BJ (cell line): ENCODE measurements around the gene PHAF1. TPM values are rescaled to one million over a fixed set of nuclear protein-coding genes. Genes with fewer than 3 reads are reported as not detected.

Experiments used
- CTCF ChIA-PET: fragments of 350-600 bp; formaldehyde crosslinking; extraction: SDS; loops from one replicate; lab custom pipeline; 2021; ENCODE audit warnings: antibody characterized with exemption, inconsistent platforms; lab: Yijun Ruan, JAX
- POLR2A ChIA-PET: fragments of 300-600 bp; sonication (Branson Sonifier 250); formaldehyde crosslinking; extraction: SDS; loops from one replicate; lab custom pipeline; 2021; ENCODE audit warnings: antibody characterized with exemption; lab: Charles Lee
- DNase-seq: peaks from one replicate; pipeline ENCODE4 v3.0.0-alpha.2; 2011; ENCODE audit warnings: low read depth
- H3K27me3 ChIP-seq: 2 replicates; pipeline ENCODE4 v1.6.0; 2011; ENCODE audit warnings: low read length; ENCODE audit not compliant: control insufficient read depth, insufficient read depth
- H3K36me3 ChIP-seq: 2 replicates; pipeline ENCODE4 v1.5.1; 2011; ENCODE audit warnings: low read length; ENCODE audit not compliant: control insufficient read depth, insufficient read depth
- H3K4me3 ChIP-seq: 2 replicates; pipeline ENCODE4 v1.5.1; 2011; ENCODE audit warnings: low read depth, mild to moderate bottlenecking, control low read depth, low read length
- CTCF ChIP-seq: IDR thresholded peaks from 2 replicates; pipeline ENCODE4 v1.5.1; 2011; ENCODE audit warnings: low read depth, mild to moderate bottlenecking, control low read depth, inconsistent platforms, low read length, moderate library complexity; ENCODE audit not compliant: insufficient read depth
- polyA plus RNA-seq: library from polyadenylated mRNA; depleted of rRNA; stranded (reverse); fragments of >200 nt; gene quantifications from 2 replicates; pipeline ENCODE4 v1.2.3, GENCODE V29; 2011

Gene PHAF1
- polyA plus RNA-seq, 1 experiment, result 27.7 TPM

DNA sequence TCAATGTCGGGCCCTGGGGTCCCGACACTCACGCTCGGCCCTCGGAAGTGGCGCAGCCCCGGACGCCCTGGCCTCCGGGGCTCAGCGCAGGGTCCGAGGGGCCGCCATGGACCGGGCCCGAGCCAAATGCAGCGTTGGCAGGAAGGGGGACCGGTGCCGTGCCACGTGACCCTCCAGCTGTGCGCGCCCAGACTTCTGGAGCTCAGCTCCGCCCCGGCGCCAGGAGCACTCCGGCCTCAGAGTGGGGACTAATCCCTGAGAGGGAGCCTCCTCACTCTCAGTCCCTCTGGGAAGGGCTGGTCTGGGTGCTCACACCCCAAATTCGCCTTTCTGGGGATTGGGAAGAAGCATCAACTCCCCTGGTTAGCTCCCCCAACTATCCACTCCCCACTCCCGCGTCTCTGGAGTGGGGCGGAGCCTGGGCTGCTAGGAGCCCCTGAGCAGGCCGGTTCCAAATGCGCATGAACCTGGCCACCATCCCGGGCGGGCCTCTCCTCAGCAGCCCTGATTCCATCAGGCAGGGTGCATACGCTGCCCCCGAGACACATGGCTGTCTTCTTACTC is 41.2 kb downstream of the PHAF1 start, which contains the start of gene B3GNT9:
TSS of gene B3GNT9 (minus strand) at position 166 of the 564 bp plus-strand sequence. CDS start 513 bp downstream, outside the sequence.
- peaks cover 16% of the 10 kb centered on the region for H3K36me3 ChIP-seq
- H3K27me3 ChIP-seq, result no peaks in the 10 kb centered on the region
- no peak for TF ChIP-seq CTCF
- H3K4me3 ChIP-seq, result peak within 1 kb of the TSS; percentile 83
- POLR2A ChIA-PET, result no interaction called here
- no peak for DNase-seq
- CTCF ChIA-PET, result interaction anchor here (0.5 to 2.7 kb wide), 13 partner anchors 9 to 805 kb away, joined by 3 to 16 read pairs (median 4); partner anchors contain the start of genes CES3, FBXL8, NOL3 and TRADD

DNA sequence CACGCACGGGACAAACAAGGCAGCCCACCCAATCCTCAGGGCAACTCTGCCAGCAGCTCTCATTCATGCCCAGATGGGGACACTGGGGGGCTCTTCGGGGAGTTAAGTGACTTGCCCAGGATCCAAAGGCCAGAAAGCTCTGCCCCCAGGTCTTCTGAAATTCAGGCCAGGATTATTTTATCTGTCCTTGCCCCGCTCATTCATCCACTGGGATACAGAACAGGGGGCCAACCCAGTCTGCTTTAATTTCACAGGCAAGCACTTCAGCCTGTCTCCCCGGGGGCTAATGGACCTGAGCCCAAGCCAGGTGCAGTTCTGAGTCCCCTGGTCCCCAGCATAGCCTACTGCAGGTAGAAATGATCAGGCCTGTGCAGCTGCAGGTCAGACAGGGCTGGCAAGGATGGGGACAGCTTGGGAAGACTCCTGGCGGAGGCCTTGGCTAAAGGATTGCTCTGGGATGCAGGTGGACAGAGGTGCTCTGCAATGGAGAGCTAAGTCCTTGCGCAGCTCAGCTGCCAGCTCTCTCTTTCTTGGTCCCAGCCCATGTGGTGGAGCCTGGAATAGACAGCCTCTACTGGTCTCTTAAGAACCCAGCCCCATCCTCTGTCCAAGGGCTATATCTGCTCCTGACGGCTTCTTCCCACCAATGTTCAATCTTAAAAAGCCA is 41.8 kb downstream of the PHAF1 start:
- ChIA-PET CTCF (interaction anchor here (0.8 to 2.7 kb wide), 12 partner anchors 9 to 257 kb away, joined by 3 to 16 read pairs (median 4); partner anchors contain the start of genes CES3, FBXL8, NOL3 and TRADD), POLR2A (no interaction called here)

DNA sequence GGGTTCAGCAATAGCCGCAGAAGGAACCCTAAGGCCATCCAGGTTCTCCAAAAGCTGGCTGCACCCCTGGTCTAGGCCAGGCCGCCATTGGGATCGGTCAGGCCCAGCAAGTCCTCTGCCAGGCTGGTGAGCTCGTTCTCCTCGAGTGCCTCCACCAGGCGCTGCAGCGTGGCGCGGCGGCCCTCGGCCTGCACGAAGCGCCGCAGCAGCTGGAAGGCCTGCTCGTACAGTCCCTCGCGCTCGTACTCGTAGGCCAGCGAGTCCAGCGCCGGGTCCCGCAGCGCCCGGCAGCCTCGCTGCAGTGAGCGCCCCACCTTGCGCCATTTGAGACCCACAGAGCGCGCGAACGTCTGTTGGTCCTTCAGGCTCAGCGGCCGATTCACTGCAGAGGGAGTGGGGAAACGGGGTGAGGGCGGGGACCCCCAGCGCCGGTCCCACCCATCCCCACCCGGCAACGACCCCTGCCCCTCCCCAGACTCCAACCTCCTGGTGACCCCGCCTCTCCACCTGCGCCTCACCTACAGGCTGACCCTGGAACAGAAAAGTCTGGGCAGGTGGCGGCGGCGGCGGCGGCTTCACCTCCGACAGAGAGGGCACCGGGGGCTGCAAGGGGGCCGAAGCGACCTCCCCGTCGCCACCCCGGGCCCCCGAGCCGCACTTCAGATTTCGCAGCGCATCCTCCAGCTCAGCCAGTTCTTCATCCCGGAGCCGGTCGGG is 45.0 kb downstream of the PHAF1 start:
- CTCF ChIA-PET, result interaction anchor here (0.7 to 5.7 kb wide), 56 partner anchors 9 to 295 kb away, joined by 3 to 118 read pairs (median 6); partner anchors contain the start of genes CES3, ELMO3, EXOC3L1 and HSF4
- Histone ChIP-seq H3K27me3 (no peaks in the 10 kb centered on the region), H3K4me3 (no peak overlapping the region), H3K36me3 (peaks cover 2% of the 10 kb centered on the region; the same call in 1 of the 2 replicates)
- POLR2A ChIA-PET, result no interaction called here
- TF ChIP-seq CTCF, result no peak
- DNase-seq, result no peak

More for the DNA sequence above, 41.8 kb downstream of the PHAF1 start:
- DNase-seq, result no peak
- Histone ChIP-seq H3K4me3 (peak overlapping the region; percentile 83; the same call in 1 of the 2 replicates), H3K27me3 (no peaks in the 10 kb centered on the region), H3K36me3 (peaks cover 13% of the 10 kb centered on the region)
- TF ChIP-seq CTCF, result no peak

GRCh38 chr16:67155295-67156142 is 45.8 kb downstream of the PHAF1 start:
- TF ChIP-seq CTCF, result peak; percentile 64
- POLR2A ChIA-PET, result interaction anchor here (0.6 kb wide), 1 partner anchor 97 kb away, joined by 3 read pairs; no protein-coding TSS in a partner anchor
- 0 out of 2 replicates have a peak, but pooled peaks cover 1% of the 10 kb centered on the region for H3K36me3 ChIP-seq
- DNase-seq, result no peak
- H3K4me3 ChIP-seq, result no peak overlapping the region
- CTCF ChIA-PET, result interaction anchor here (0.6 to 5.7 kb wide), 57 partner anchors 8 to 341 kb away, joined by 3 to 118 read pairs (median 5); partner anchors contain the start of genes CES3, ELMO3, EXOC3L1 and HSF4
- no peaks in the 10 kb centered on the region for H3K27me3 ChIP-seq
